SU-DHL-6 (cell line): Measurements from ENCODE around the gene SMC4.

Experiments
- H2AFZ ChIP-seq: fragments of 200-600 bp; sonication (generic); 2 replicates; pipeline ENCODE4 v1.6.1; 2014; ENCODE audit warnings: low read depth, mild to moderate bottlenecking, moderate library complexity, mixed read lengths, antibody characterized with exemption, low read length; ENCODE audit not compliant: severe bottlenecking
- H3F3A ChIP-seq: fragments of 200-600 bp; shearing (Covaris generic); 2 replicates; pipeline ENCODE4 v1.6.0; 2016; ENCODE audit warnings: antibody characterized with exemption, mild to moderate bottlenecking; ENCODE audit not compliant: insufficient read depth
- H3K27ac ChIP-seq: fragments of 200-600 bp; sonication (generic); 2 replicates; pipeline ENCODE4 v1.5.1; 2016; ENCODE audit warnings: low read depth, mild to moderate bottlenecking, low read length, moderate library complexity, mixed read lengths
- H3K27me3 ChIP-seq: fragments of 200-600 bp; sonication (generic), shearing (Covaris generic); 2 replicates; pipeline ENCODE4 v1.6.0; 2014; ENCODE audit warnings: mild to moderate bottlenecking, low read length
- H3K36me3 ChIP-seq: fragments of 200-600 bp; sonication (generic); 2 replicates; pipeline ENCODE4 v1.6.1; 2014; ENCODE audit warnings: mild to moderate bottlenecking, low read length, mixed read lengths
- H3K4me2 ChIP-seq: fragments of 300-600, 200-600 bp; shearing (Covaris generic), sonication (generic); 2 replicates; pipeline ENCODE4 v1.6.0; 2014; ENCODE audit warnings: low read length, low read depth, mild to moderate bottlenecking; ENCODE audit not compliant: poor library complexity, severe bottlenecking
- H3K4me3 ChIP-seq: fragments of 200-600 bp; sonication (generic); 2 replicates; pipeline ENCODE4 v1.5.1; 2014; ENCODE audit warnings: antibody characterized with exemption, low read length, mild to moderate bottlenecking, mixed read lengths; ENCODE audit not compliant: insufficient read depth, poor library complexity, severe bottlenecking
- H3K79me2 ChIP-seq: fragments of 200-600 bp; sonication (generic); 2 replicates; pipeline ENCODE4 v1.6.1; 2014; ENCODE audit warnings: mild to moderate bottlenecking, low read length, moderate library complexity; ENCODE audit not compliant: insufficient read depth
- H3K9ac ChIP-seq: fragments of 200-600 bp; sonication (generic); 2 replicates; pipeline ENCODE4 v1.7.0; 2014; ENCODE audit warnings: mild to moderate bottlenecking, low read length
- H3K9me2 ChIP-seq: fragments of 200-600 bp; sonication (generic); replicated peaks from 2 replicates; pipeline ENCODE4 v1.6.1; 2014; ENCODE audit warnings: low read length; ENCODE audit not compliant: insufficient read depth
- H3K9me3 ChIP-seq: fragments of 200-600 bp; sonication (generic); 2 replicates; pipeline ENCODE4 v1.6.1; 2014; ENCODE audit warnings: low read length, mixed read lengths; ENCODE audit not compliant: insufficient read depth
- H4K20me1 ChIP-seq: fragments of 200-600 bp; sonication (generic); 2 replicates; pipeline ENCODE4 v1.6.1; 2014; ENCODE audit warnings: low read depth, mild to moderate bottlenecking, antibody characterized with exemption, low read length, moderate library complexity, mixed read lengths
- CTCF ChIP-seq: fragments of 200-600 bp; sonication (generic); IDR thresholded peaks from one replicate; pipeline ENCODE4 v1.5.1; 2017; ENCODE audit warnings: antibody characterized with exemption, mild to moderate bottlenecking, low read length, moderate library complexity; ENCODE audit not compliant: insufficient read depth, poor library complexity, severe bottlenecking
- EZH2phosphoT487 ChIP-seq: fragments of 200-600 bp; sonication (generic), shearing (Covaris generic); conservative IDR thresholded peaks from 2 replicates; pipeline ENCODE4 v1.6.1; 2018; ENCODE audit warnings: mild to moderate bottlenecking, antibody characterized with exemption, low read length, moderate library complexity, mixed read lengths

SMC4 gene

GRCh38 chr3:160447544-160447943 is 48.1 kb downstream of the SMC4 start:
- peak overlapping the region; percentile 90; the same call in 1 of the 2 replicates for H3K27ac ChIP-seq
- H3K9me3 ChIP-seq = no peaks in the 10 kb centered on the region
- no peaks in the 10 kb centered on the region for H3K27me3 ChIP-seq
- peaks cover 23% of the 10 kb centered on the region for H3F3A ChIP-seq
- no peaks in the 10 kb centered on the region; the same call in 1 of the 2 replicates for H4K20me1 ChIP-seq
- no peak overlapping the region for H2AFZ ChIP-seq
- peak overlapping the region; percentile 100 for H3K4me2 ChIP-seq
- H3K9me2 ChIP-seq = no peaks in the 10 kb centered on the region
- peaks cover 69% of the 10 kb centered on the region for H3K79me2 ChIP-seq
- peaks cover 41% of the 10 kb centered on the region for H3K36me3 ChIP-seq
- peak overlapping the region; percentile 98 for H3K9ac ChIP-seq
- TF ChIP-seq EZH2phosphoT487 (no peak), CTCF (no peak)
- H3K4me3 ChIP-seq = peak overlapping the region; percentile 96

GRCh38 chr3:160448845-160449635 is 49.6 kb downstream of the SMC4 start:
- Histone ChIP-seq H3K79me2 (peaks cover 54% of the 10 kb centered on the region), H3K4me3 (peak overlapping the region; percentile 96), H3F3A (peaks cover 14% of the 10 kb centered on the region), H3K27ac (peak overlapping the region; percentile 90), H3K9ac (peak overlapping the region; percentile 98), H2AFZ (peak overlapping the region; percentile 68), H3K4me2 (peak overlapping the region; percentile 100), H3K9me2 (no peaks in the 10 kb centered on the region), H3K36me3 (peaks cover 37% of the 10 kb centered on the region), H3K27me3 (no peaks in the 10 kb centered on the region), H4K20me1 (no peaks in the 10 kb centered on the region; the same call in 1 of the 2 replicates), H3K9me3 (no peaks in the 10 kb centered on the region)
- TF ChIP-seq EZH2phosphoT487 (no peak), CTCF (no peak)

- H3K79me2 ChIP-seq = peaks cover 46% of the 10 kb centered on the region
- no peaks in the 10 kb centered on the region for H3K27me3 ChIP-seq
- peak within 1 kb of the TSS; percentile 90 for H3K27ac ChIP-seq
- H3K4me2 ChIP-seq = peak within 1 kb of the TSS; percentile 100
- H3K4me3 ChIP-seq = peak within 1 kb of the TSS; percentile 96
- peaks cover 30% of the 10 kb centered on the region for H3K36me3 ChIP-seq
- no peaks in the 10 kb centered on the region for H3K9me2 ChIP-seq
- H3K9me3 ChIP-seq = no peaks in the 10 kb centered on the region
- H3K9ac ChIP-seq = peak within 1 kb of the TSS; percentile 98
- no peaks in the 10 kb centered on the region for H4K20me1 ChIP-seq
- peak within 1 kb of the TSS; percentile 73 for H2AFZ ChIP-seq
- TF ChIP-seq EZH2phosphoT487 = no peak
- no peak for TF ChIP-seq CTCF
- peaks cover 9% of the 10 kb centered on the region; the same call in 1 of the 2 replicates for H3F3A ChIP-seq
Observed at GRCh38 chr3:160449636-160450598, 50.5 kb downstream of the SMC4 start, which contains the start of gene TRIM59. Gene TRIM59, minus strand, starts transcription at chr3:160449786. Its CDS starts 10,603 bp downstream, at chr3:160439183.
